K562 (cell line): ENCODE data around the gene N4BP2. TPM values are rescaled to one million over a fixed set of nuclear protein-coding genes. Genes with fewer than 3 reads are reported as not detected.

Source experiments
- BHLHE40 ChIP-seq: IDR thresholded peaks from 2 replicates; pipeline ENCODE4 v1.6.1; 2011; ENCODE audit warnings: low read length, improper control_type of control experiment
- CTBP1 ChIP-seq: fragments of 450-650 bp; IDR thresholded peaks from 2 replicates; pipeline ENCODE4 v1.6.1; 2016; ENCODE audit warnings: borderline replicate concordance
- FIP1L1 ChIP-seq: fragments of 200-400 bp; formaldehyde crosslinking; IDR thresholded peaks from 2 replicates; pipeline ENCODE4 v1.6.1; 2018; ENCODE audit warnings: mild to moderate bottlenecking, low read depth, low read length; ENCODE audit not compliant: poor library complexity, severe bottlenecking
- KDM5B ChIP-seq: fragments of 200-600 bp; sonication (generic); IDR thresholded peaks from 2 replicates; pipeline ENCODE4 v1.6.1; 2012; ENCODE audit warnings: low read depth, mild to moderate bottlenecking, moderate library complexity, low read length, control low read depth, inconsistent platforms; ENCODE audit not compliant: insufficient replicate concordance
- LCOR ChIP-seq: sonication (generic); formaldehyde crosslinking; IDR thresholded peaks from 2 replicates; pipeline ENCODE4 v1.8.0; 2022; ENCODE audit warnings: mild to moderate bottlenecking, missing genetic modification reagents
- LEF1 ChIP-seq: fragments of 450-650 bp; IDR thresholded peaks from 2 replicates; pipeline ENCODE4 v1.6.1; 2016; ENCODE audit warnings: mild to moderate bottlenecking
- NFYB ChIP-seq: IDR thresholded peaks from 2 replicates; pipeline ENCODE4 v1.6.1; 2011; ENCODE audit warnings: mild to moderate bottlenecking, moderate library complexity; ENCODE audit not compliant: insufficient read length; ENCODE audit errors: extremely low read depth
- NR3C1 ChIP-seq: sonication (generic); formaldehyde crosslinking; IDR thresholded peaks from 2 replicates; pipeline ENCODE4 v1.8.1; 2022; ENCODE audit warnings: missing genetic modification reagents
- PML ChIP-seq: IDR thresholded peaks from 2 replicates; pipeline ENCODE4 v1.6.1; 2012; ENCODE audit warnings: low read length, inconsistent platforms
- SIN3A ChIP-seq, 2 experiments: fragments of 150-350 bp in 1 of 2; IDR thresholded peaks; 2 replicates each; pipeline ENCODE4 v1.6.1; 2011 to 2016; ENCODE audit warnings: borderline replicate concordance in 2 of 2, low read depth in 2 of 2, low read length in 2 of 2, mild to moderate bottlenecking in 2 of 2, moderate library complexity in 2 of 2; ENCODE audit not compliant: control insufficient read depth in 1 of 2
- SMARCA4 ChIP-seq: fragments of 450-650 bp; IDR thresholded peaks from 2 replicates; pipeline ENCODE4 v1.6.1; 2016
- SRSF9 ChIP-seq: fragments of 200-400 bp; formaldehyde crosslinking; IDR thresholded peaks from 2 replicates; pipeline ENCODE4 v1.6.1; 2017; ENCODE audit warnings: low read depth, low read length, borderline replicate concordance
- TAF1 ChIP-seq: IDR thresholded peaks from 2 replicates; pipeline ENCODE4 v1.6.1; 2011; ENCODE audit warnings: mild to moderate bottlenecking, low read length, moderate library complexity; ENCODE audit not compliant: insufficient read depth, control insufficient read depth, severe bottlenecking; ENCODE audit errors: extremely low read depth
- TGIF2 ChIP-seq: sonication (generic); formaldehyde crosslinking; IDR thresholded peaks from 2 replicates; pipeline ENCODE4 v1.8.1; 2022; ENCODE audit warnings: mild to moderate bottlenecking, missing genetic modification reagents, moderate library complexity
- XRCC5 ChIP-seq: fragments of 200-400 bp; formaldehyde crosslinking; IDR thresholded peaks from 2 replicates; pipeline ENCODE4 v1.6.1; 2017; ENCODE audit warnings: low read depth, mild to moderate bottlenecking, low read length
- ZBTB1 ChIP-seq: sonication (generic); formaldehyde crosslinking; IDR thresholded peaks from 2 replicates; pipeline ENCODE4 v1.8.1; 2023; ENCODE audit warnings: missing genetic modification reagents, low read depth, mild to moderate bottlenecking, borderline replicate concordance
- ZKSCAN1 ChIP-seq: fragments of 150-350 bp; IDR thresholded peaks from 2 replicates; pipeline ENCODE4 v1.6.1; 2016; ENCODE audit warnings: low read depth, low read length
- polyA plus RNA-seq, 8 experiments: library from polyadenylated mRNA; depleted of rRNA in 4 of 8; stranded (reverse) in 5 of 8; unstranded in 3 of 8; fragments of >200 nt; fragmentation: Nextera tagmentation in 2 of 8; fragmentation: Illumina TruSeq in 1 of 8; extraction: Ambion mirVana in 2 of 8; extraction: Trizol in 1 of 8; gene quantifications; 2 replicates each; pipeline versions ENCODE4 v1.2.1 to v1.2.3, GENCODE V29; 2011 to 2014; ENCODE audit warnings: inconsistent platforms in 1 of 8, missing spikeins in 1 of 8
- total RNA-seq, 7 experiments: library from RNA; depleted of rRNA in 6 of 7; stranded (reverse); fragments of >200 nt in 6 of 7; fragmentation: Illumina TruSeq in 2 of 7; extraction: Trizol in 2 of 7; gene quantifications; 2 replicates each; pipeline versions ENCODE4 v1.2.1 to v1.2.3, GENCODE V29; 2011 to 2021; ENCODE audit warnings: low replicate concordance in 1 of 7
- TF ChIP-seq, protein P1 (sequence below): fragments of 250-450 bp; sonication (Bioruptor Pico); IDR thresholded peaks from 2 replicates; pipeline ENCODE4 v1.9.0; 2021; ENCODE audit warnings: mild to moderate bottlenecking
- TF ChIP-seq, protein P2 (sequence below), 2 experiments: fragments of 450-650 bp; conservative IDR thresholded peaks; 2 replicates each; pipeline ENCODE4 v1.6.1; 2017; ENCODE audit warnings: mild to moderate bottlenecking in 2 of 2, moderate library complexity in 2 of 2
- TF ChIP-seq, protein P3 (sequence below), 3 experiments: fragments of 200-800 bp in 1 of 3; sonication (Bioruptor generic) in 1 of 3; sonication (generic) in 1 of 3; formaldehyde crosslinking in 1 of 3; IDR thresholded peaks; 2 replicates each; pipeline versions ENCODE4 v1.6.1 to v1.8.0; 2016 to 2022; ENCODE audit warnings: mild to moderate bottlenecking in 2 of 3, missing compliant biosample characterization in 2 of 3, missing genetic modification characterization in 2 of 3, missing genetic modification reagents in 1 of 3
- TF ChIP-seq, protein P4 (sequence below), 3 experiments: IDR thresholded peaks in 2 of 3; conservative IDR thresholded peaks in 1 of 3; 2 replicates each; pipeline ENCODE4 v1.5.1; 2011 to 2012; ENCODE audit warnings: low read length in 3 of 3, mild to moderate bottlenecking in 3 of 3, control low read depth in 2 of 3, improper control_type of control experiment in 1 of 3, inconsistent platforms in 1 of 3, low read depth in 1 of 3, mixed read lengths in 1 of 3, moderate library complexity in 1 of 3; ENCODE audit not compliant: insufficient read depth in 2 of 3

The N4BP2 gene
- total and polyA plus RNA-seq, 9 of the 15 experiments (the other 6 are each of a cell fraction or from before 2014, with no cell fraction given) = 2.7 to 12.6 (median 7.6) TPM

- TF ChIP-seq PML (peak; percentile 61; the same call in 1 of the 2 replicates), LEF1 (0 out of 2 replicates have a peak, but pooled peaks have one; percentile 4), LCOR (peak; percentile 11; the same call in 1 of the 2 replicates), NFYB (no peak), XRCC5 (0 out of 2 replicates have a peak, but pooled peaks have one; percentile 8), SRSF9 (no peak), SMARCA4 (0 out of 2 replicates have a peak, but pooled peaks have one; percentile 4), TGIF2 (CRISPR knock-in tag) (0 out of 2 replicates have a peak, but pooled peaks have one; percentile 45), BHLHE40 (peak; percentile 34; the same call in 1 of the 2 replicates), TAF1 (peak; percentile 57), ZKSCAN1 (peak; percentile 55; the same call in 1 of the 2 replicates), SIN3A (IDR thresholded peaks at IDR 0.05; ENCODE audit: borderline replicate concordance in 2 of 2, control insufficient read depth in 1 of 2, low read depth in 2 of 2, low read length in 2 of 2) (0 out of 4 replicates have a peak, but pooled peaks of 1 of the 2 experiments have one; percentile 17), ZBTB1 (CRISPR knock-in tag) (peak; percentile 67; the same call in 1 of the 2 replicates), NR3C1 (CRISPR knock-in tag) (0 out of 2 replicates have a peak, but pooled peaks have one; percentile 46), CTBP1 (peak; percentile 70; the same call in 1 of the 2 replicates), KDM5B (peak; percentile 89), FIP1L1 (peak; percentile 52)
- TF ChIP-seq, protein P1, sequence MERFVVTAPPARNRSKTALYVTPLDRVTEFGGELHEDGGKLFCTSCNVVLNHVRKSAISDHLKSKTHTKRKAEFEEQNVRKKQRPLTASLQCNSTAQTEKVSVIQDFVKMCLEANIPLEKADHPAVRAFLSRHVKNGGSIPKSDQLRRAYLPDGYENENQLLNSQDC (CRISPR knock-in tag) = no peak
- TF ChIP-seq, protein P2, sequence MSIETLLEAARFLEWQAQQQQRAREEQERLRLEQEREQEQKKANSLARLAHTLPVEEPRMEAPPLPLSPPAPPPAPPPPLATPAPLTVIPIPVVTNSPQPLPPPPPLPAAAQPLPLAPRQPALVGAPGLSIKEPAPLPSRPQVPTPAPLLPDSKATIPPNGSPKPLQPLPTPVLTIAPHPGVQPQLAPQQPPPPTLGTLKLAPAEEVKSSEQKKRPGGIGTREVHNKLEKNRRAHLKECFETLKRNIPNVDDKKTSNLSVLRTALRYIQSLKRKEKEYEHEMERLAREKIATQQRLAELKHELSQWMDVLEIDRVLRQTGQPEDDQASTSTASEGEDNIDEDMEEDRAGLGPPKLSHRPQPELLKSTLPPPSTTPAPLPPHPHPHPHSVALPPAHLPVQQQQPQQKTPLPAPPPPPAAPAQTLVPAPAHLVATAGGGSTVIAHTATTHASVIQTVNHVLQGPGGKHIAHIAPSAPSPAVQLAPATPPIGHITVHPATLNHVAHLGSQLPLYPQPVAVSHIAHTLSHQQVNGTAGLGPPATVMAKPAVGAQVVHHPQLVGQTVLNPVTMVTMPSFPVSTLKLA (conservative IDR thresholded peaks at IDR 0.05) = no peak
- TF ChIP-seq, protein P3, sequence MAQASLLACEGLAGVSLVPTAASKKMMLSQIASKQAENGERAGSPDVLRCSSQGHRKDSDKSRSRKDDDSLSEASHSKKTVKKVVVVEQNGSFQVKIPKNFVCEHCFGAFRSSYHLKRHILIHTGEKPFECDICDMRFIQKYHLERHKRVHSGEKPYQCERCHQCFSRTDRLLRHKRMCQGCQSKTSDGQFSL (CRISPR knock-in tag; IDR thresholded peaks at IDR 0.05) = no peak
- TF ChIP-seq, protein P3 (tag; IDR thresholded peaks at IDR 0.05) = peak in 1 of 2 experiments; percentile 93; a peak in 2 of 4 replicates
- TF ChIP-seq, protein P4, sequence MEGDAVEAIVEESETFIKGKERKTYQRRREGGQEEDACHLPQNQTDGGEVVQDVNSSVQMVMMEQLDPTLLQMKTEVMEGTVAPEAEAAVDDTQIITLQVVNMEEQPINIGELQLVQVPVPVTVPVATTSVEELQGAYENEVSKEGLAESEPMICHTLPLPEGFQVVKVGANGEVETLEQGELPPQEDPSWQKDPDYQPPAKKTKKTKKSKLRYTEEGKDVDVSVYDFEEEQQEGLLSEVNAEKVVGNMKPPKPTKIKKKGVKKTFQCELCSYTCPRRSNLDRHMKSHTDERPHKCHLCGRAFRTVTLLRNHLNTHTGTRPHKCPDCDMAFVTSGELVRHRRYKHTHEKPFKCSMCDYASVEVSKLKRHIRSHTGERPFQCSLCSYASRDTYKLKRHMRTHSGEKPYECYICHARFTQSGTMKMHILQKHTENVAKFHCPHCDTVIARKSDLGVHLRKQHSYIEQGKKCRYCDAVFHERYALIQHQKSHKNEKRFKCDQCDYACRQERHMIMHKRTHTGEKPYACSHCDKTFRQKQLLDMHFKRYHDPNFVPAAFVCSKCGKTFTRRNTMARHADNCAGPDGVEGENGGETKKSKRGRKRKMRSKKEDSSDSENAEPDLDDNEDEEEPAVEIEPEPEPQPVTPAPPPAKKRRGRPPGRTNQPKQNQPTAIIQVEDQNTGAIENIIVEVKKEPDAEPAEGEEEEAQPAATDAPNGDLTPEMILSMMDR (IDR thresholded peaks at IDR 0.05 in 2 of 3, conservative IDR thresholded peaks at IDR 0.05 in 1 of 3; ENCODE audit: insufficient read depth in 2 of 3, low read depth in 1 of 3, low read length in 3 of 3) = no peak
These were observed 561 bp upstream of the N4BP2 start (continued) for GRCh38 chr4:40055863-40056715.
